Right lobe of liver (tissue), 4 donors: ENCODE data around the gene PRRT1.

ENCODE experiments used
- POLR2A ChIP-seq: fragments of 450-650 bp; IDR thresholded peaks from one replicate; pipeline ENCODE4 v1.6.1; 2017; ENCODE audit warnings: antibody characterized with exemption, mild to moderate bottlenecking
- TF ChIP-seq, protein P1 (sequence below), 4 donors: fragments of 200-600 bp in 3 of 4; fragments of 450-650 bp in 1 of 4; IDR thresholded peaks; one replicate each; pipeline versions ENCODE4 v1.5.1 to v1.8.0; 2016 to 2022; ENCODE audit warnings: antibody characterized with exemption in 4 of 4, mild to moderate bottlenecking in 2 of 4
- donor health status: DM: no; HTN: no; CAD: no.
- donor health status: DM: no; HTN: no; CAD: no.
- donor health status: DM: no; HTN: yes; CAD: no.

DNA sequence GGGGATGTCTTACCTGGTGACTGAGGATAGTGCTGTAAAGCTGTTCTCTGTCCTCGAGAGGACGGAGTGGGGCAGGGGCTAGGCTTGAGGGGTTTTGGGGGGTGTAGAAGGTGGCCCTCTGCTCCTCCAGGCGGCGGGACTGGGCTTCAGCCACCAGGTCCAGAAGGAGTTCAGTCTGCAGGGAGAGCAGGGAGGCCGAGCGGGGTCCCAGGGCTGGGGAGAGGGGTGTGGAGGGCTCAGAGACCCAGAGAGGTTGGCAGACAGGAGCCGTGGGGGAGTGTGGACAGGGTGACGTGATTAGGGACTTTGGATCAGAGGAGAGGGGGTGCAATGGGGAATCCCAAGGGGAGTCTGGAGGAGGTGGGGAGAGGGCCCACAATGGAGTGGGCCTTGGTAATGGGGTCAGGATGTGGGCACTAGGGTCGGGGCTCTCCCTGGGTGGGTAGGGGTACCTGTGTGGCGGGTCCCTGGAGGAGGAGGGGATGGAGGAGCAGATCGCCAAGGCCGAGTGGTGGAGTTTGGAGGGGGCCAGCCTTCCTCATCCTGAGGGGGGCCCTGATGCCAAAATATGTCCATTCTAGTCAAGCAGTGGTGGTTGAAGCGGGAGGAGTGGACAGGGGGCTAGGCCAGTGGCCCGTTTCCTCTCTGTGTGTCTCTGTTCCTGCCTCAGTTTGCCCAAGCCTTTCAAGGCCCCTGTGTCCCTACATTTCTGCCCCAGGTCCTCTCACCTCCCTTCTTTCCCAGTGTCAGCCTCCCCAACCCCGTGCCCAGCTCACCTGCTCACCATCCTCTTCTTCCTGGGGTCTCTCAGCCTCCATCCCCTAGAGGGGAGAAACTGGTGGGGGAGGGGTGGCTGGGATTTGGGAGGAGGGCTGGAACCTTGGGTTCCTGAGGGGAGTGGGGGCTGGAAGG, 40.2 kb upstream of the PRRT1 start:
- TF ChIP-seq, protein P1, sequence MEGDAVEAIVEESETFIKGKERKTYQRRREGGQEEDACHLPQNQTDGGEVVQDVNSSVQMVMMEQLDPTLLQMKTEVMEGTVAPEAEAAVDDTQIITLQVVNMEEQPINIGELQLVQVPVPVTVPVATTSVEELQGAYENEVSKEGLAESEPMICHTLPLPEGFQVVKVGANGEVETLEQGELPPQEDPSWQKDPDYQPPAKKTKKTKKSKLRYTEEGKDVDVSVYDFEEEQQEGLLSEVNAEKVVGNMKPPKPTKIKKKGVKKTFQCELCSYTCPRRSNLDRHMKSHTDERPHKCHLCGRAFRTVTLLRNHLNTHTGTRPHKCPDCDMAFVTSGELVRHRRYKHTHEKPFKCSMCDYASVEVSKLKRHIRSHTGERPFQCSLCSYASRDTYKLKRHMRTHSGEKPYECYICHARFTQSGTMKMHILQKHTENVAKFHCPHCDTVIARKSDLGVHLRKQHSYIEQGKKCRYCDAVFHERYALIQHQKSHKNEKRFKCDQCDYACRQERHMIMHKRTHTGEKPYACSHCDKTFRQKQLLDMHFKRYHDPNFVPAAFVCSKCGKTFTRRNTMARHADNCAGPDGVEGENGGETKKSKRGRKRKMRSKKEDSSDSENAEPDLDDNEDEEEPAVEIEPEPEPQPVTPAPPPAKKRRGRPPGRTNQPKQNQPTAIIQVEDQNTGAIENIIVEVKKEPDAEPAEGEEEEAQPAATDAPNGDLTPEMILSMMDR (IDR thresholded peaks at IDR 0.05), result no peak
- TF ChIP-seq POLR2A, result no peak
